GM21367 (cell line): ENCODE results near the gene NAV1.
"Not testable (repeated sequence)": the region's sequence is repeated elsewhere in the genome, so short reads cannot be mapped to it uniquely, and the experiment has no call there.

Experiments used
- ATAC-seq: cut with Tn5 transposase; IDR thresholded peaks from one replicate; pipeline ENCODE4 v1.9.1; 2021; ENCODE audit not compliant: unreplicated experiment

NAV1 gene

GRCh38 chr1:201565024-201565730 is 26.2 kb downstream of the NAV1 start:
- no peak for ATAC-seq

- ATAC-seq, result no peak
These were observed 27.0 kb downstream of the NAV1 start for GRCh38 chr1:201565771-201566528.

GRCh38 chr1:201566529-201566823 is 27.5 kb downstream of the NAV1 start:
- no peak for ATAC-seq

DNA sequence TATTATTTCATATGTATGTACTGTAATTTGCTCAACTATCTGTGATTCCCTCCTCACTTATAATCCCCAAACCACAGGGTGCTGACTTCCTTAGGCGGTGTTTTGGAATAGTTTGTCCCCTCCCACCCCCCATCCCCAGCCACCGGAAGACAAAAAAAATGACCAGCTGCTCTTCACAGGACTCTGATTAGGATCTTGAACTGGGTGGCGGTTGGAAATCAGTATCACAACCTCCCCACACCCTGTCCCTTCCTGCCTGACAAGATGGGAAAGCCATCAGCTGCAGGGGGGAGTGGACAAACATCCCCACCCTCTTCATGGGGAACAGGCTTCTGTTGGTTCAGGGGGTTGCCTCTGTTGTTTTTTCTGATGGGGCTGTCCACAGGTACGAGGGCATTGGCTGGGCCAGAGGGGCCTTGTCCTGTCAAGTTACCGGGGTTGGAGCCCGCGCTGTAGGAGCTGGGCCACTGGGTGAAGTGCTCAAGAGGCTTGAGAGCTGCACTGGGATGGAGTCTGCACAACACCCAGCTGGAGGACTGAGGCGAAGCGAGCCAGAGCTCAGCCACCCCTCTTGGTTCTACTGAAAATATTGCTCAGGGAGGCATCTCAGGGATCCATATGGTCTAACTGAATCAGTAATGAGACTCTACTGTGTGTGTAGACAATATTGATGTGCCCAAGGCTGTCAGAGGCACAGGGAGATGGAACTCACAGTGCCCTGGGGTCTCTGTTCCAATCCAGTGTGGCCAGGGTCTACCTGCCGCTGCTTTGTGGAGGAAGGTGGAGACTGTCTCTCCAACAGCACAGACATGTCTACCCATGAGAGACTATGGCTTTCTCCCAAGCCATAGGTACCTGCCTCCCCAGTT is 28.2 kb downstream of the NAV1 start:
- ATAC-seq, result no peak

GRCh38 chr1:201568265-201568664 is 29.3 kb downstream of the NAV1 start:
- ATAC-seq, result no peak

DNA sequence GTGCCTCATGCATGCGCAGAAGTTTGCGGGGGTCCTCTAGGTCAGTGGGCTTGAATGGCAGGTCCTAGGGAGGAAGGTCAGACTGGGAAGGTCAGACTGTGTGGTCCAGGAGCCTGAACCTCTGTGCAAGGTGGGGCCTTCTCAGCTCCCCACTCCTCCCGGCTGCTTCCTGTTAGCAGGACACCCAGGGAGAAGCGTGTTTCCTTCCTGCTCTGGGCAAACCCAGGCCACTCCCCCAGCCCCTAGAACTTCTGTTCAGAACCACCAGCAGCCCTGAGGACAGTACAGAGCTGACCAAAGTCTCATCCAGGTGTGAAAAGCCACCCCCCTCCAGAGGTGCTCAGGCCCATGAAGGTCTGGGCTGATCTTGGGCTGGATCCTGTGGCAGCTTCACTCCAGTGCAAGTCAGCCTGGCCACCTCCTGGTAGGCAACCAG is 29.9 kb downstream of the NAV1 start:
- no peak for ATAC-seq

- ATAC-seq, result no peak
These were observed 31.4 kb downstream of the NAV1 start for GRCh38 chr1:201570181-201570885.

- ATAC-seq, result no peak
These were observed 32.1 kb downstream of the NAV1 start for GRCh38 chr1:201570886-201571624.

GRCh38 chr1:201573030-201573429 is 34.1 kb downstream of the NAV1 start:
- no peak for ATAC-seq

GRCh38 chr1:201573923-201574322 is 35.0 kb downstream of the NAV1 start:
- ATAC-seq, result no peak

- ATAC-seq, result no peak
These were observed 37.0 kb downstream of the NAV1 start for GRCh38 chr1:201575912-201576311.

GRCh38 chr1:201576914-201577313 is 38.0 kb downstream of the NAV1 start:
- ATAC-seq, result no peak

GRCh38 chr1:201578008-201578888 is 39.3 kb downstream of the NAV1 start:
- ATAC-seq, result no peak

DNA sequence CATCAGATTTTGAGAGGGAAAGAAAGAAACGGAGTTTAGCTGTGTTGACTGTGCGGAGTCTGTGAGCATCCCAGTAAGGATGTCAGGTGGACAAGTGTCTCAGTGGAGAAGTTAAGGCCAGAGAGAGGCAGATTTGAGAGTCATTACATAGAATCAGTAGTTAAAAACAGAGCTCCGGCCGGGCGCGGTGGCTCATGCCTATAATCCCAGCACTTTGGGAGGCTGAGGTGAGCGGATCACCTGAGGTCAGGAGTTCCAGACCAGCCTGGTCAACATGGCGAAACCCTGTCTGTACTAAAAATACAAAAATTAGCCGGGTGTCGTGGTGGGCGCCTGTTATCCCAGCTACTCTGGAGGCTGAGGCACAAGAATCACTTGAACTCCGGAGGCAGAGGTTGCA is 42.4 kb downstream of the NAV1 start:
- not testable (repeated sequence) for ATAC-seq

- no peak for ATAC-seq
These were observed 43.9 kb downstream of the NAV1 start for GRCh38 chr1:201582705-201583442.

DNA sequence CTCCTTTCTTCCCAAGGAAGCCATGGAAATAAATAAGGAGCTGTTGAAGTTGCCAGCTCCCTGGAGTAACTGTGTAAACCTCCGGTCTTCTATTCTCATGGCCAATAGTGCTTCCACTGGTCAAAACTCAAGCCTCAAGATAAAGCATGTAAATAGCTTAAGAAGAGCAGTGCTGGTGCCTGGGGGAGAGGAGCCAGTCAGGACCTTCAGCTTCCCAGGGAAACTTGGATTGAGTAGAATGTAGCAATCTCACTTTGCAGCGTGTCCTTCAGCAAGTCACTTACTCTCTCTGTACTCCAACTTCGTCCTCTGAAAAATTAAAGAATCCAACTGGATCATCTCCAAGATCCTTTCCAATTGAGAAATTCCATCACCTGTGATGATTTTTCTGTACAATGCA is 44.7 kb downstream of the NAV1 start:
- ATAC-seq, result no peak

DNA sequence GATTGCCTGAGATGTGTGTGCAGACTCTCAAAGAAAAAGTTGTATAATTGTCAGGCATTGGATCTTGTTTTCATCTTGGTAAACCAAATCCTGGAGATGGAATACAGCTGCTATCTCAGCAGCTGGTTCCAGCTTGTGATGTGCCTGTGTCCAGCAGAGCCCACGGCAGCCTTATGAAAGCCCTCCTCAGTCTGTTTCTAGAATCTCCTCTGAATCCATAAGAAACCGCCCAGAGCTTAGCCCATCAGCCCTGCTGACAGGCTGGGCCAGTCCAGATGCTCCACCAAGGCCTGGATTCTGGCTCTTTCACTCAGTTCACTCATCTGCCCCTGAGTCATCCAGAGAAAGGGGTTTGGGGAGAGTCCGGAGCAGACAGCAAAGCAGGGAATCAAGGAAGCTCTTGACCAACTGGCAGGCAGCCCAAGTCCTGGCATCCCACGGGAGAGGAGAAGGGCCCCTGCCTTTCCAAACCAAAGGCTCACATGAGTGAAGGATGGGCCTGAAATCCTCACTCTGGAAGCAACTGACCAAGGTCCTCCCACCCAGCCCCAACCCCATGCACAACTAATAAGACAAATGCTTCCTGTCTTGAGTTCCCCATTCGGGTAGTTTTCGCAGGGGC is 45.7 kb downstream of the NAV1 start:
- no peak for ATAC-seq

- ATAC-seq, result no peak
These were observed 46.2 kb downstream of the NAV1 start for GRCh38 chr1:201585093-201585483.
